HG02678 (cell line): ENCODE measurements around the gene BCAS1.
A peak's percentile ranks its signal among the peaks of the same experiment; 100 is the strongest.
"Not testable (repeated sequence)": the region's sequence is repeated elsewhere in the genome, so short reads cannot be mapped to it uniquely, and the experiment has no call there.

ENCODE experiments used
- ATAC-seq: cut with Tn5 transposase; IDR thresholded peaks from one replicate; pipeline ENCODE4 v1.9.1; 2021; ENCODE audit warnings: mild to moderate bottlenecking, moderate library complexity; ENCODE audit not compliant: unreplicated experiment

BCAS1 gene

GRCh38 chr20:53946106-53946505, 124.3 kb downstream of the BCAS1 start:
- ATAC-seq, result no peak

DNA sequence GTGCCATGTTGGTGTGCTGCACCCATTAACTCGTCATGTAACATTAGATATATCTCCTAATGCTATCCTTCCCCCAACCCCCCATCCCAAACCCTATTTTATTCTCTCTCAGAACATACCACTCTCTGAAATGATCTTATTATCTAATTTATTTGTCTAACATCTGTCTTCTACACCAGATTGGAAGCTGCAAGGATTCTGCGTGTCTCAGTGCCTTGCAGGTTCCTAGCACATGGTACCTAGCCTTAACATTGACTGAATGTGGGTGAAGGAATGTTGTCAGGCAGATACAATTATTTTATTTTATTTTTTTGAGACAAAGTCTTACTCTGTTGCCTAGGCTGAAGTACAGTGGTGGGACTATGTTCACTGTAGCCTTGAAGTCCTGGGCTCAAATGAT, 124.9 kb downstream of the BCAS1 start:
- no peak for ATAC-seq

DNA sequence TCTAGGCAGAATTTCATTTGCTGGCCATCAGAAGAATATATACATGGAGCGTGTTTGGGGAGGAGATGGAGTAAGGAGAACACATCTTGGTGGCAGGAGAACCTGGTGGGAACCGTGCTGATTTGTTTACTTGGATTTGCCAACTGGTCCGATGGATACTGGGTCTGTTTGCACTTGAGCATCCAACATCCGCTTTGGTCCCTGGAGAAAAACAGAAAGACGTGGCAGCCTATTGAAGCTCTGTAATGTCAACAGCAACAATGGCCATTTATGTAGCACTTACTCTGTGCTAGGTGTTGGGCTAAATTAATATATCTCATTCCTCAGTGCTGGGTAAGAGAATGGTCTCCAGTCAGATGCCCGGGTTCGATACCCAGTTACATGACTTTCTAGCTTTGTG, 125.6 kb downstream of the BCAS1 start:
- no peak for ATAC-seq

DNA sequence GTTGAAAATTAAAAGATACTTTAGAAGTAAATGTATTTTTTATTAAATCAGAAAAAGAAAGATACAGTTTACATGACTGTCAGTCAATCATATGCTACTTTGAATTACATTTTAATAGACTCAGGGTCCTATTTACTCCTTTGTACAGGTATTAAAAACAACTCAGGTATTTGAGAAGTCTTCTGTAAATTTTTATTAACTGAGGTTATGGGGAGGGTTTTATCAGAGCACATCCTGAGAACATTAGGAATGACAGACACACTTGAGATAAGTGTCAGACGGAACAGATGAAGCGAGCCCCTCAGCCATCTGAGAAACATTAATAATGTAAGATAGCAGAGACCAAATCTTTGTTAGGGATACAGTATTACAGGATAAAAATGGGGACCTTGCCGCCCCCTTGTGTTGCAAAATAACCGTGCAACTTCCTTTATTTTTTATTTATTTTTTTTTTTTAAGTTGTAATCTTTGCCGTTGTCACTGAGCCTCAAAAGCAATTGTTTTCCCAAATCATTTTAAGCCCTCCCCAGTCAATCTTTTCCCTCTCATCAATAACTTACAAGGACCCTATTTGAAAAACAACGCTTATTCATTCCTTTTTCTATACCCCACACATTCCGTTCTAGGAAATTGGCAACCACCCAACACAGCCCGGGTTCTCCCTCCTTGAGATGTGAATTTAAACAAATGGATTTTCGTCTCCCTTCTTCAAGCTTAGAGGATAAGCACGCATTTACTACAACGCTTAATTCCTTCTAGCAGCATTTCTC, 126.7 kb downstream of the BCAS1 start:
- ATAC-seq, result no peak

DNA sequence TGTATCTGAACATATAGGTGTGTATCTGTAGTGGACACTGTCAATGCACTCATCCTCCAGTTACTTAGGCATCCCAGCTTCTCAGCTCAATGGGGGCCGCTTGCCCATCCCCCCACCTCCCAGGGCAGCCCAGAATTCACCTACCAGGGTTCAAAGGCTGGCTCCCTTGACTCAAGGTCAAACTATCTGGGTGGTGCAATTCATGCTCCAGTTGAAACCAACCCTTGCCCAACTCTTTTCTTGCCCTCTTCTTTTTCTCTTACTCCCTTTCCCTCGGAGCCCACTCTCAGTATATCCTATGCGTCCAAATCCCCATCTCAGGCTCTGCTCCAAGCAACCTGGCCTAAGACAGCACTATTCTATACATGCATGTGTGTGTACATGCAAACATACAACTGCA, 127.4 kb downstream of the BCAS1 start:
- no peak for ATAC-seq

DNA sequence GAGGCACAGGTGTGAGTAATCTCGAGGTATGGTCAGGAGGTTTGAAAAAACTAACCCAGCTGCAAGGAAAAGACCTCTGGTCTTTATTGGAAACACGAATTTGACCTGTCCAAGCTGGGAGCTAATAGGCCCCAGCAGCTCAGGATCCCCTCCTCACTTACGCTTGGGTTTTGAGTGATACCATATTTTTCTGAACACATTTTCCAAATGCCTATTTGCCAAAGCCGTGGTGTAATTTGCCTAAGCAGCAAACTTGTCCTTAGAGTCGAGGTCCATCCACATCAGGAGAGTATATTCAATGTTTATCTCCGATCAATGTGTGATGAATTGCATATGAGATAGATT, 128.0 kb downstream of the BCAS1 start:
- ATAC-seq, result no peak

DNA sequence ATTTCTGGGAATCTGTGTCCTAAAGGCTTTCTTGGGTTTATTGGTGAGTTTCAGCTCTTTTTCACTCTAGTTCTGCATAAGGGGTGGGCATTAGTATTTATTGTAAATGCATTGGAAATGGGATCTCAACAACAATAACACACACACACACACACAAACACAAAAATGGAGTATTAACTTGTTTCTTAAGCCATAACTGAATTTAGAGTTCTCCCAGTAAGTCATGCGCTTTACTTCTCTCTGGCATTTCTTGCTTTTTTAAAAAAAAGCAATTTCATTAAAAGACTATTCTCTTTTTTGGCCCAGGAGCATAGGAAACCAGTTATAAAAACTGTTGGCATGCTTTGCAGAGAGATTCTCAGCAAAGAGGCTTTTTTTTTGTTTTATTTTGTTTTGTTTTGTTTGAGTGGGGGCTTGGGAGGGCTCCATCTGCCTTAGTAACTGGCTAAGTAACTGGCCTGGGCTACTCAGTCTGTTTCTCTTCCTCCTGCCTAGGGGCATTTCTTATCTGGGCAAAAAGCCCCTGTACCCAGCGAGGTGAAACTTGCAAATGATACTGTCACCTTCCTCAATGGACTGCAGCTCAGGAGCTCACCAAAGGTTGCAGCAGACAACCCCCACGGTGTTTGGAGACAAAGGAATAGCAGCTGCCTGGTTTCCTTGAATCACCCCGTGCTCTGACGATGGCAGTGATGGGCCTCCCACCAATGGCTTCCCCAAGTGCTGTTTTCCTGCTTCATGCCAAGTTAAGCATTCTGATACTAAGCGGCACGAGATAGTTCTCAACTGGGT, 128.5 kb downstream of the BCAS1 start:
- peak; percentile 47 for ATAC-seq

- ATAC-seq, result no peak
These were observed 129.4 kb downstream of the BCAS1 start for GRCh38 chr20:53940907-53941545.

DNA sequence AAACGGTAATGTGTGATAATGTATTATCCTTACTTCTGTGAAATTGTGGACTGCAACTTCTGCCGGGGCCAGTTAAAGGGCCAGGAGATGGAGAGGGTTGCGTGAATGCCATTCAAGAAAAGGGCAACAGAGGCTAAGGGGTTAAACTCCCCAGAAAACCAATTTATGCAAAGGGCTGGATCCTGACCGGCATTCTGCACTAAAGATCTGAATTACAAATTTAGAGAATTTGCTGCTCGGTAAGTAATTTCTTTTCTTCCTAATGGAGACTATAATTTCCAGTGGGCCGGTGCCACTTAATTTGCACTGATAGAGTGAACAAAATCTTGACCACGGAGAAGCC, 130.1 kb downstream of the BCAS1 start:
- no peak for ATAC-seq

DNA sequence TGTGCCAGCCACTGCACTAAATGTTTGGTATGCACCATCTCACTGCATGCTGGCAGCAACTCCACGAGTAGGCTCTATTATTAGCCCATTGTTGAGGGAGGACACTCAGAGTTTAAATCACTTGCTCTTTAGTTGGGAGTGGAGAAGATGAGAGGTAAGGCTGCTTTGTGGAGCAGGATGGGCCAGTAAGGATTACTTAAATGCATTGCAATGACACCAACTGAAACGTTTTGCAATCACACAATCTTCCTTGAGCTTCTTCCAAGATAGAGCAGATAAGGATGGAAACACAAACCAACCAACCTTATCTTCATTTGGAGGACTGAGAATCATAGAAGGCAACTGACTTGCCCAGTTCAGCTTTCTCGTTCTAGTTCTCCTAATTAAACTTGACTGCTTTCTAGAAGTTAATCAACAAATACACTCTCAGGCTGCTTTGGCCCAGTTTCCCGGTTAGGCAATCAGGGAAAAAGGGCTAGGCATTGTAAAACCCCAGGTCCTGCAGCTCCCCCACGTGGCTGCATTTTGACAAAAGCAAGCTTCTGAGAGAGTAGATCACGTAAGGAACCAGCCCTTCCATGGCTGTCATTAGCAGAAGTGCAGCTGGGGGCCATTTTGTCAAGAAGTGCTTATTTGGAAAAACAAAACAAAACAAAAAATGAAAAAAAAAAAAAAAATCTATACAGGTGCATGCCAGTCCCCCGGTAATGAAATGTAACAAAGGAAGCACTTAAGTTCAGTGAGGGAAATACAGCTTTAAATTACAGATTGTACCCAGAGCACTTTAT, 130.6 kb downstream of the BCAS1 start:
- peak; percentile 78 for ATAC-seq

DNA sequence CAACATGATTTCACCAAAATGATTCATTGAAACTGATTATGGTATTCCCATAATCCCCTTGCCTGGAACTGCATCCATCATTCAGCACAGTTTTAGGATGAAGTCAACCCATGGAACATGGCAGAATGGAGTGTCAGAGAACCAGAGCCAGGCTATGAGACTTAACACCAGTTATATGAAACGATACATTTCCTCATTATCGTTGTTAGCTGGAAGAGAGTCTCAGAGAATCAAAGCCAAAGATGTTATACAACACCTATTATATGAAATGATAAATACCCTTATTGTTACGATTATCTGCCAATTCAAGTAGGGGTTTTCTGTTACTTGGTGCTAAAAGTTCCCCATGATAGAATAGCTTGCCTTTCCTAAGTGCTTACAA, 131.2 kb downstream of the BCAS1 start:
- no peak for ATAC-seq

DNA sequence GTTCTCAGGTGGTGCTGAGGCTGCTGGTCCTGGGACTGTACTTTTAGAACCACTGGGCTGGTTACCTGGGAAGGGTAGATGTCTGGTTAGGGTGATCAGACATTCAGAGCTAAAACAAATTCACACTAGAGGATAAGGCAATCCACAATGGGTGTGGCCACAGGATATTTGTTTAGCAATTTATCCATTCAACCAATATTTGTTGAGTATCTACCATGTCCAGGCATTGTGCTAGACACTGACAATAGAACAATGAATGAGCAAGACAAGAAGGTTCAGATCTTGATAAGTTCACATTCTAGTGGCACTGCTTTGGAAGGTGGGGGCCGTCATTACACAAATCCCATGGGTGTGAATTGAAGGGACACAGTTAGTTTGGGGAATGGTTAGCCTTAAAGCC, 131.7 kb downstream of the BCAS1 start:
- ATAC-seq, result no peak

- ATAC-seq, result no peak
These were observed 132.4 kb downstream of the BCAS1 start for GRCh38 chr20:53937929-53938367.

GRCh38 chr20:53937339-53937741, 133.1 kb downstream of the BCAS1 start:
- no peak for ATAC-seq

- ATAC-seq, result no peak
These were observed 134.9 kb downstream of the BCAS1 start for GRCh38 chr20:53935344-53936084.

GRCh38 chr20:53934421-53935343, 135.7 kb downstream of the BCAS1 start:
- peak; percentile 35 for ATAC-seq

DNA sequence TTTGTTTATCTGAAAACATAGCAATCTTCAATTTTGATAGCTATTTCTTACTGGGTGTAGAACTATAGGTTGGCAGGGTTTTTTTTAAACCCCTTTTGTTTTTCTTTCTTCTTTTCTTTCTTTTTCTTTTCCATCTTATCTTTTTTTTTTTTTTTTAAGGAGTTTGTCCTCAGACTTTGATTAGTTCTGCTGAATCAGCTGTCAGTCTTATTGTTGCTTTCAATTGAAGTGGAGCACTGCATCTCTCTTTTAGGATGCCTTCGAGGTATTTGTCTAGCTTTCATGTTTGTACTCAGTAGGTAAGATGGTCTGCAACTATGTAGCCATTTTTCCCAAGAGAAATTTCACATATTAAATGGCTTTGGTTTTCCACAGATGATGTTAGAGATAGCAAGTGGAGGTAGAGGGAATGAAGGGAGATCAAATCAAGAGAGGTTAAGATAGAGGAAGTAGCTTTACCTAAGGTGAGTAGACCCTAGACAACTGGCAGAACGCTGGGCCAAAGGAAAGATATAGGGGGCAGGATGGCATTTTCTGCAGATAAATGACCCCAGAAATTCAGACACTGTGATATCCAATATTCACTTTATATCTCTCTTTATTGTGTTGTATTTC, 137.1 kb downstream of the BCAS1 start:
- ATAC-seq, result no peak

DNA sequence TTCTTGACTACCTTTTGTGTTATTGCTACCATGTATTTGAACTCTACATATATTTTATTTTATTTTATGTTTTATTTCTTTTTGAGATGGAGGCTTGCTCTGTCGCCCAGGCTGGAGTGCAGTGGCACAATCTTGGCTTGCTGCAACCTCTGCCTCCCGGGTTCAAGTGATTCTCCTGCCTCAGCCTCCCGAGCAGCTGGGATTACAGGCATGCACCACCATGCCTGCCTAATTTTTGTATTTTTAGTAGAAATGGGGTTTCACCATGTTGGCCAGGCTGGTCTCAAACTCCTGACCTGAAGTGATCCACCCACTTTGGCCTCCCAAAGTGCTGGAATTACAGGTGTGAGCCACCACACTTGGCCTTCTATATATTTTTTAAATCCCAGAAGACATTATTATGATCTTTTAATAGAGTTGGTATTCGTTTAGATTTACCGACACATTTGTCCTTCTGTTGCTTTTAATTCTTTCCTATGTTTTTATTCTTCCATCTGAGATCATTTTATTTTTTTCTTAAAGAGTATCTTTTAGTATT, 137.7 kb downstream of the BCAS1 start:
- ATAC-seq, result not testable (repeated sequence)

DNA sequence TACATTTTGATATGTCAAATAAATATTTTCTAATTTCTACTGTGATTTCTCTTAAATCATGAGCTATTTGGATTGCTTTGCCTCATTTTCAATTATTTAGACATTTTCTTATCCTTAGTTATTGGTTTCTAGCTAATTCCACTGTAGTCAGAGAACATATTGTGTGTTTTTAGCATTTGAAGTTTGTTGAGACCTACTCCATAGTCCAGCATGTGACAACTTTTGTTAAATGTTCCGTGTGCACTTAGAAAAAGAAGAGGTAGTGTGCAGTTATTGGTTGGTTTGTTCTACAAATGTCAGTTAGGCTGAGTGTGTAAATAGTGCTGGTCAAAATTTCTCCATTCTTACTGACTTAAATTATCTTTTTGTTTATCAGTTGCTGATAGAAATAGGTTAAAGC, 138.8 kb downstream of the BCAS1 start:
- no peak for ATAC-seq
